CD4-positive, CD25-positive, alpha-beta regulatory T cell (primary cell): ENCODE measurements around the gene MYOCOS. TPM values are rescaled to one million over a fixed set of nuclear protein-coding genes. Genes with fewer than 3 reads are reported as not detected.

Source experiments
- ATAC-seq, 2 donors: fragments of 150-1000 bp; cut with Tn5 transposase; one replicate each; pipeline ENCODE4 v1.10.0; 2021; ENCODE audit warnings: low read depth in 2 of 2, moderate number of reproducible peaks in 2 of 2, moderate library complexity in 1 of 2
- DNase-seq, 3 donors: peaks; one replicate each; pipeline versions ENCODE4 v3.0.0 to v3.0.0-alpha.2; 2012 to 2022; ENCODE audit warnings: mixed read lengths in 1 of 3
- H3K27ac ChIP-seq: one replicate; pipeline ENCODE4 v1.7.0; 2013; ENCODE audit warnings: mild to moderate bottlenecking, low read length; ENCODE audit not compliant: insufficient read depth, poor library complexity, severe bottlenecking
- H3K27me3 ChIP-seq: one replicate; pipeline ENCODE4 v1.7.0; 2013; ENCODE audit warnings: low read length; ENCODE audit not compliant: control insufficient read depth, insufficient read depth
- H3K36me3 ChIP-seq: one replicate; pipeline ENCODE4 v1.7.0; 2013; ENCODE audit warnings: mild to moderate bottlenecking, low read length, moderate library complexity; ENCODE audit not compliant: control insufficient read depth, insufficient read depth
- H3K4me1 ChIP-seq: 2 replicates; pipeline ENCODE4 v1.7.0; 2013; ENCODE audit warnings: mild to moderate bottlenecking, low read length; ENCODE audit not compliant: insufficient read depth, control insufficient read depth, poor library complexity, severe bottlenecking
- H3K4me3 ChIP-seq: one replicate; pipeline ENCODE4 v1.7.0; 2013; ENCODE audit warnings: low read depth, mild to moderate bottlenecking, low read length, moderate library complexity
- H3K9me3 ChIP-seq, 2 experiments: 1 replicate in 1 of 2; 2 replicates in 1 of 2; pipeline ENCODE4 v1.7.0; 2013; ENCODE audit warnings: low read length in 2 of 2, mild to moderate bottlenecking in 1 of 2, moderate library complexity in 1 of 2; ENCODE audit not compliant: control insufficient read depth in 2 of 2
- H3K27ac Mint-ChIP-seq, 3 donors: one replicate each; pipeline ENCODE4 v1.8.0; 2020 to 2022; ENCODE audit warnings: mild to moderate bottlenecking in 3 of 3, mixed read lengths in 3 of 3, moderate library complexity in 2 of 3
- H3K27me3 Mint-ChIP-seq: one replicate; pipeline ENCODE4 v1.8.0; 2022; ENCODE audit warnings: mild to moderate bottlenecking, mixed read lengths
- H3K36me3 Mint-ChIP-seq: one replicate; pipeline ENCODE4 v1.8.0; 2020; ENCODE audit warnings: mixed read lengths
- H3K4me1 Mint-ChIP-seq, 4 donors: one replicate each; pipeline ENCODE4 v1.8.0; 2020 to 2022; ENCODE audit warnings: mixed read lengths in 4 of 4, mild to moderate bottlenecking in 1 of 4
- H3K4me3 Mint-ChIP-seq, 4 donors: one replicate each; pipeline ENCODE4 v1.8.0; 2020 to 2022; ENCODE audit warnings: mild to moderate bottlenecking in 4 of 4, mixed read lengths in 4 of 4, moderate library complexity in 3 of 4
- H3K9me3 Mint-ChIP-seq, 7 donors: one replicate each; pipeline ENCODE4 v1.8.0; 2020 to 2022; ENCODE audit warnings: mixed read lengths in 7 of 7, mild to moderate bottlenecking in 3 of 7, moderate library complexity in 2 of 7
- polyA plus RNA-seq, 4 donors: library from polyadenylated mRNA; unstranded; fragments of 300-500 nt; fragmentation: Illumina TruSeq; gene quantifications; one replicate each; pipeline ENCODE4 v1.2.3, GENCODE V29; 2021
- total RNA-seq: library from RNA; stranded (reverse); gene quantifications from one replicate; pipeline ENCODE4 v1.2.3, GENCODE V29; 2022

Gene MYOCOS
- total and polyA plus RNA-seq, 5 donors from 2014 or later, result not detected

GRCh38 chr1:171663854-171664575 lies 42.0 kb downstream of the MYOCOS start:
- Histone ChIP-seq H3K4me3 (no peak overlapping the region), H3K9me3 (no peaks in the 10 kb centered on the region), H3K4me1 (no peaks in the 10 kb centered on the region), H3K36me3 (no peaks in the 10 kb centered on the region), H3K27me3 (no peaks in the 10 kb centered on the region), H3K27ac (no peak overlapping the region)
- Mint-ChIP-seq H3K4me3 (no peak overlapping the region), H3K27me3 (peaks cover 16% of the 10 kb centered on the region), H3K9me3 (no peaks in the 10 kb centered on the region), H3K27ac (no peak overlapping the region), H3K4me1 (no peaks in the 10 kb centered on the region), H3K36me3 (no peaks in the 10 kb centered on the region)
- no peak for DNase-seq
- no peak for ATAC-seq

- Mint-ChIP-seq H3K4me3 (no peak overlapping the region), H3K9me3 (no peaks in the 10 kb centered on the region), H3K36me3 (no peaks in the 10 kb centered on the region), H3K27ac (no peak overlapping the region), H3K27me3 (peaks cover 16% of the 10 kb centered on the region), H3K4me1 (no peaks in the 10 kb centered on the region)
- no peaks in the 10 kb centered on the region for H3K27me3 ChIP-seq
- no peak overlapping the region for H3K27ac ChIP-seq
- no peaks in the 10 kb centered on the region for H3K9me3 ChIP-seq
- H3K4me3 ChIP-seq, result no peak overlapping the region
- no peaks in the 10 kb centered on the region for H3K36me3 ChIP-seq
- no peaks in the 10 kb centered on the region for H3K4me1 ChIP-seq
- ATAC-seq, result no peak
- no peak for DNase-seq
Measured at GRCh38 chr1:171664976-171665375, 42.9 kb downstream of the MYOCOS start.

GRCh38 chr1:171666114-171666769 lies 44.2 kb downstream of the MYOCOS start:
- no peak overlapping the region for H3K4me3 Mint-ChIP-seq
- ATAC-seq (no peak), DNase-seq (no peak)
- no peaks in the 10 kb centered on the region for H3K4me1 ChIP-seq
- H3K4me1 Mint-ChIP-seq, result no peaks in the 10 kb centered on the region
- H3K36me3 Mint-ChIP-seq, result no peaks in the 10 kb centered on the region
- no peak overlapping the region for H3K4me3 ChIP-seq
- H3K36me3 ChIP-seq, result no peaks in the 10 kb centered on the region
- H3K27me3 ChIP-seq, result no peaks in the 10 kb centered on the region
- H3K27me3 Mint-ChIP-seq, result peaks cover 16% of the 10 kb centered on the region
- H3K9me3 ChIP-seq, result no peaks in the 10 kb centered on the region
- H3K9me3 Mint-ChIP-seq, result no peaks in the 10 kb centered on the region
- H3K27ac ChIP-seq, result no peak overlapping the region
- H3K27ac Mint-ChIP-seq, result no peak overlapping the region

GRCh38 chr1:171668372-171668771 lies 46.3 kb downstream of the MYOCOS start:
- Histone ChIP-seq H3K9me3 (no peaks in the 10 kb centered on the region), H3K4me3 (no peak overlapping the region), H3K36me3 (no peaks in the 10 kb centered on the region), H3K27me3 (no peaks in the 10 kb centered on the region), H3K4me1 (no peaks in the 10 kb centered on the region), H3K27ac (no peak overlapping the region)
- no peaks in the 10 kb centered on the region for H3K4me1 Mint-ChIP-seq
- DNase-seq (no peak), ATAC-seq (no peak)
- H3K4me3 Mint-ChIP-seq, result no peak overlapping the region
- no peaks in the 10 kb centered on the region for H3K9me3 Mint-ChIP-seq
- H3K27ac Mint-ChIP-seq, result no peak overlapping the region
- H3K27me3 Mint-ChIP-seq, result peaks cover 24% of the 10 kb centered on the region
- no peaks in the 10 kb centered on the region for H3K36me3 Mint-ChIP-seq

- Histone ChIP-seq H3K4me1 (no peaks in the 10 kb centered on the region), H3K9me3 (no peaks in the 10 kb centered on the region), H3K4me3 (no peak overlapping the region), H3K27ac (no peak overlapping the region), H3K36me3 (no peaks in the 10 kb centered on the region), H3K27me3 (peaks cover 4% of the 10 kb centered on the region)
- no peak for DNase-seq
- H3K36me3 Mint-ChIP-seq, result no peaks in the 10 kb centered on the region
- no peak for ATAC-seq
- H3K9me3 Mint-ChIP-seq, result no peaks in the 10 kb centered on the region
- no peak overlapping the region for H3K4me3 Mint-ChIP-seq
- H3K27ac Mint-ChIP-seq, result no peak overlapping the region
- H3K27me3 Mint-ChIP-seq, result peaks cover 37% of the 10 kb centered on the region
- H3K4me1 Mint-ChIP-seq, result peaks cover 0 to 6% (median 0%) of the 10 kb centered on the region in 4 donors
Measured at GRCh38 chr1:171670739-171671138, 48.7 kb downstream of the MYOCOS start.

- no peaks in the 10 kb centered on the region for H3K4me1 ChIP-seq
- H3K4me1 Mint-ChIP-seq, result peaks cover 0 to 6% (median 0%) of the 10 kb centered on the region in 4 donors
Measured at GRCh38 chr1:171674431-171675405, 52.7 kb downstream of the MYOCOS start.

More at GRCh38 chr1:171674431-171675405, 52.7 kb downstream of the MYOCOS start:
- Histone ChIP-seq H3K27ac (no peak overlapping the region), H3K9me3 (no peaks in the 10 kb centered on the region), H3K27me3 (peaks cover 4% of the 10 kb centered on the region), H3K4me3 (no peak overlapping the region), H3K36me3 (no peaks in the 10 kb centered on the region)
- DNase-seq (no peak), ATAC-seq (no peak)
- Mint-ChIP-seq H3K9me3 (peaks cover 0 to 2% (median 0%) of the 10 kb centered on the region in 7 donors), H3K27ac (no peak overlapping the region), H3K27me3 (peaks cover 30% of the 10 kb centered on the region), H3K36me3 (no peaks in the 10 kb centered on the region), H3K4me3 (no peak overlapping the region)
